Left renal pelvis (tissue), 4 donors: Measurements from ENCODE around the gene LRRC7. TPM values are rescaled to one million over a fixed set of nuclear protein-coding genes. Genes with fewer than 3 reads are reported as not detected.
"Not testable (repeated sequence)": the region's sequence is repeated elsewhere in the genome, so short reads cannot be mapped to it uniquely, and the experiment has no call there.

ENCODE experiments used
- DNase-seq, 4 donors: peaks; one replicate each; pipeline ENCODE4 v3.0.0-alpha.2; 2013; ENCODE audit warnings: low read depth in 4 of 4, low spot score in 3 of 4
- polyA plus RNA-seq, 4 donors: library from polyadenylated mRNA; unstranded; fragments of 120-200 nt; gene quantifications; one replicate each; pipeline ENCODE4 v1.2.1, GENCODE V29; 2013; ENCODE audit not compliant: insufficient read length in 4 of 4

LRRC7 gene
- polyA plus RNA-seq, 4 donors = 6.3 to 25.8 (median 11.5) TPM

DNA sequence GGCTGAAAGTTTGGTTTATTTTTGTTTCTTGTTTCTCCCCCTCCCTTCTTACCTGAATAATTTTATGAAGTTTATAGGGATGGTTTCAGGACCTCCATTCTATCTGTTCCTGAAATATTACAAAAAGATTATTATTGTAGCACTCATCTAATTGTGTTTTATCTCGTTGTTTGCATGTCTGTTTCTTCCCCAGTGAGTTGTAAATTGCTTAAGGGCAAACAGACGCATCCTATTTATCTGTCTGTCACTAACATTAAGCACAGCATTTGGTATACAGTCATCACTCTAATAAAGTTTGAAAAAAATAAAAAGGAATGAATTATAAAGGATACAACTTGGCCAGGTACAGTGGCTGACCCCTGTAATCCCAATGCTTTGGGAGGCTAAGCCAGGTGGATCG, 123.5 kb downstream of the LRRC7 start:
- DNase-seq = no peak

DNA sequence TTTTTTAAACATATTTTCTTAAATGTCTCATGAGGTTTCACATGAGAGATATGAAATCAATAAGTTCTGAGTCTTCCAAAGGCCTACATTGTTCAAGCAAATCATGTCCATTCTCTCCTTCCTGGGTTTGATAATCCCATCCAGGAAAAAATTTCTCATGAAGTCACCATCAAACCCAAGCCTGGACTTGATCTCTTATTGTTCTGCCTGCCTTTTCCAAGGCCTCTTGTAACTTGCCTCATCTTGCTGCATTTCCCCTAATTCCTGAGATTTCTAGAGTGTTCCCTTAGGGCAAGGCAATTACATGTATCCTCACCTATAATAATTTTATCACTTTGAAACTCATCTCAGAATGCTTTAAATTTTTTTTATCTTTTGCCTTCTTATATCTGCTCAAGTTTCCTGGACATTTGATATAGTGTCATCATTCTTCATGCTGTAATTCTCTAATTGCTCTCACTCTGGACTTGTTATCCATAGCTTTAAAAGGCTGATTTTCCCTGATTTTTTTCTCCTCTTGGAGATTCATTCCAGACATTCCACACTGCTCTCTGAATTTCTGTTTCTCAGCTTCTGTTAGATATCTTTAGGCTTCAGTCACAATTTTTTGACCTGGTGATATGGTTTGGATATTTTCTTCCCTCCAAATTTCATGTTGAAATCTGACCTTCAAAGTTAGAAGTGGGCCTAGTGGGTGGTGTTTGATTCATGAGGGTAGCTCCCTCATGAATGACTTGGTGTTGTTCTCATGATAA, 126.4 kb downstream of the LRRC7 start:
- DNase-seq = no peak

GRCh38 chr1:69697340-69697739, 129.6 kb downstream of the LRRC7 start:
- DNase-seq = no peak

- no peak for DNase-seq
These were observed 133.0 kb downstream of the LRRC7 start for GRCh38 chr1:69700770-69701169.

GRCh38 chr1:69702085-69702484, 134.4 kb downstream of the LRRC7 start:
- DNase-seq = no peak

GRCh38 chr1:69706473-69706872, 138.8 kb downstream of the LRRC7 start:
- DNase-seq = no peak

GRCh38 chr1:69707103-69707502, 139.4 kb downstream of the LRRC7 start:
- DNase-seq = no peak

GRCh38 chr1:69710484-69711189, 142.9 kb downstream of the LRRC7 start:
- no peak for DNase-seq

GRCh38 chr1:69711190-69711930, 143.6 kb downstream of the LRRC7 start:
- no peak for DNase-seq

DNA sequence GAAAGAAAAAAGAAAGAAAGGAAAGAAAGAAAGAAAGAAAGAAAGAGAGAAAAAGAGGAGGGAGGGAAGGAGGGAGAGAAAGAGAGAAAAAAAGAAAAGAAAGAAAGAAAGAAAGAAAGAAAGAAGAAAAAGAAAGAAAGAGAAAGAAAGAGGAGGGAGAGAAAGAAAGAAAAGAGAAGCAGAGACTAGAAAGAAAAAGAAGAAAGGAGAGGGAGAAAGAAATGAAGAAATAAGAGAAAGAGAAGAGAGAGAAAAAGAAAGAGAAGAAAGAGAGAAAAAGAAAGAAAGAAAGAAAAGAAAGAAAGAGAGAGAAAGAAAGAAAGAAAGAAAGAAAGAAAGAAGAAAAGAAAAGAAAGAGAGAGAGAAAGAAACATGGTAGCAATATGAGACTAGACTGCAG, 150.1 kb downstream of the LRRC7 start:
- not testable (repeated sequence) for DNase-seq

DNA sequence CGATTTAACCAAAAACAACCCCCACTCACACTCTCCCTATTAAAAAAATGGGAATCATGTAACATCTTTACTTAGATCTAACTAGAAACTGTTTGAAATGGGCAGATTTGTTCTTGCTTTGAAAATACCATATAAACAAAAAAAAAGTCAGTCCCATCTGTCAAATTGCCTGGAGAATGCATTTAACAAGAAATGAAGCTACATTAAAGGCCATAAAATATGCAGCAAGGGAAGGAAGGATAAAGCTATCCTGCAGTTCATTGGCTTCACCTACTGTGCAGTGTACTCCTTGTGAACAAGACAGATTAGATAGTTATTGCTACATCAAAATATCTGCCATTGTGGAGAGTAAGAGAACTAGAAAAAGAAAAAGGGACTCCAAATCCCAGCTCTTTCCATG, 160.5 kb downstream of the LRRC7 start:
- DNase-seq = no peak

GRCh38 chr1:69733061-69733460, 165.3 kb downstream of the LRRC7 start:
- no peak for DNase-seq

GRCh38 chr1:69737527-69738185, 169.9 kb downstream of the LRRC7 start:
- no peak for DNase-seq

- no peak for DNase-seq
These were observed 170.9 kb downstream of the LRRC7 start for GRCh38 chr1:69738458-69739250.

- DNase-seq = no peak
These were observed 171.5 kb downstream of the LRRC7 start for GRCh38 chr1:69739251-69739605.

DNA sequence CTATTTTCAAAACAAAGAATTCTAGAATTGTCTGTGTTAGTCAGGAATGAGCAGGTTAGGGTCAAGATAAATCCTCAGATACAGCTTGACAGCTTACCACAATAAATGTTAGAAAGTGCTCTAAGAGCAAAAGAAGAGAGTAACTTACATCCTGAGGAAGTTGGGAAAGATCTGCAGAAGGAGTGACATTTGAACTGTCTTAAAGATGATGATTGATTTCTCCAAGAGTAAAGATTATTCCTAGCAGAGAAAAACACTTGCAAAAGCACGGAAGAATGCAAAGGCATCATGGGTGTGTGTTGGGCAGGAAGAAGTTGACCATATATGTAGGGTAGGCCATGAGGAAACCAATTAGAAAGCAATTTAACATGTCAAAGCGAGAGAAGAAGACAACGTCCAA, 175.4 kb downstream of the LRRC7 start:
- no peak for DNase-seq

DNA sequence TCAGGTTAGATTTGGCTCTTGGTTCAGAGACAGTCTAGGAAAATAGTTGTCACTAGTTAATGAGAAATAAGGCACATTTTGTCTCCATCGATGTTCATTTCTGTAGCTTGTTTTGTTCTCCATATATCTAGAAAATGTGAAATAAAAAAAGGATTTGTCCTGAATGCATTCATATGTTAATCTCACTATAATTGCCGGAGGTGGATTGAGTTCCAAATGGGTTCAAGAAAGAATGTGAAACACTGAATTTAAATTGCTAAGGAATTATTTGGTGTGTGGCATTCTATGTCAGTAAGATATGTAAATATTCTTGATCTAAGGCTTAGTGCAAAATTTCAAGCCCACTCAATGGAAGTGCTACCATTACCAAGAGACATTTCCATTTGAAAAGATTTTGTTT, 176.7 kb downstream of the LRRC7 start:
- no peak for DNase-seq

- no peak for DNase-seq
These were observed 179.5 kb downstream of the LRRC7 start for GRCh38 chr1:69747207-69747606.

GRCh38 chr1:69750638-69751037, 182.9 kb downstream of the LRRC7 start:
- DNase-seq = no peak

GRCh38 chr1:69752831-69753230, 185.1 kb downstream of the LRRC7 start:
- DNase-seq = no peak
